HepG2 (cell line): Measurements from ENCODE around the gene GPS2. TPM values are rescaled to one million over a fixed set of nuclear protein-coding genes. Genes with fewer than 3 reads are reported as not detected.

Experiments
- ATAC-seq: fragments of 200-7000 bp; cut with Tn5 transposase; 3 replicates; pipeline ENCODE4 v1.9.1; 2020; ENCODE audit warnings: mild to moderate bottlenecking, moderate library complexity
- BruUV-seq: library from RNA; stranded (reverse); fragments of 400-500 nt; replicated peaks from 2 replicates; lab custom pipeline; 2021; lab: Mats Ljungman, UMichigan
- CTCF ChIA-PET: fragments of 300-600 bp; formaldehyde crosslinking; extraction: SDS; loops from one replicate; lab custom pipeline; 2021; ENCODE audit warnings: low total read pairs, inconsistent platforms, low intra/inter-chr PET ratio; lab: Yijun Ruan, JAX
- POLR2A ChIA-PET: fragments of 350-600 bp; sonication (Branson Sonifier 250); formaldehyde crosslinking; loops from one replicate; lab custom pipeline; 2020; ENCODE audit warnings: antibody characterized with exemption, inconsistent platforms; lab: Yijun Ruan, JAX
- DNase-seq: peaks from one replicate; pipeline ENCODE4 v3.0.0-alpha.2; 2015; ENCODE audit warnings: low spot score
- FAIRE-seq: peaks from 3 replicates; lab custom pipeline; 2011; peaks lifted over from hg19 to GRCh38; lab: Jason Lieb, UNC
- H2AFZ ChIP-seq: one replicate; pipeline ENCODE4 v1.6.1; 2011; ENCODE audit warnings: low read length, inconsistent platforms
- H3K27ac ChIP-seq: fragments of 300-600 bp; 3 replicates; pipeline ENCODE4 v1.8.0; 2011; ENCODE audit warnings: mixed run types, mild to moderate bottlenecking, mixed read lengths, low read length, inconsistent platforms; ENCODE audit not compliant: insufficient read depth; ENCODE audit errors: extremely low read length
- H3K27me3 ChIP-seq, 2 experiments: fragments of 200-600 bp in 1 of 2; 2 replicates in 1 of 2; 3 replicates in 1 of 2; pipeline versions ENCODE4 v1.6.0 to v1.8.0; 2011; ENCODE audit warnings: low read length in 2 of 2, mild to moderate bottlenecking in 2 of 2, moderate library complexity in 2 of 2, inconsistent platforms in 1 of 2; ENCODE audit not compliant: insufficient read depth in 2 of 2, control insufficient read depth in 1 of 2
- H3K36me3 ChIP-seq, 2 experiments: fragments of 200-600 bp in 1 of 2; replicated peaks in 1 of 2; 2 replicates in 1 of 2; 3 replicates in 1 of 2; pipeline versions ENCODE4 v1.5.1 to v1.8.0; 2011; ENCODE audit warnings: low read length in 2 of 2, inconsistent platforms in 1 of 2; ENCODE audit not compliant: insufficient read depth in 2 of 2, control insufficient read depth in 1 of 2
- H3K4me1 ChIP-seq: 2 replicates; pipeline ENCODE4 v1.5.1; 2012; ENCODE audit warnings: low read length, inconsistent platforms; ENCODE audit not compliant: insufficient read depth
- H3K4me2 ChIP-seq: 2 replicates; pipeline ENCODE4 v1.6.0; 2011; ENCODE audit warnings: low read depth, low read length, inconsistent platforms
- H3K4me3 ChIP-seq, 3 experiments: fragments of 200-600 bp in 1 of 3; sonication (generic), shearing (Covaris generic) in 1 of 3; replicated peaks in 1 of 3; 2 replicates each; pipeline ENCODE4 v1.5.1; 2011 to 2016; ENCODE audit warnings: low read length in 3 of 3, inconsistent platforms in 2 of 3, low read depth in 2 of 3, mild to moderate bottlenecking in 2 of 3, control low read depth in 1 of 3, mixed read lengths in 1 of 3; ENCODE audit not compliant: insufficient read depth in 1 of 3
- H3K79me2 ChIP-seq: one replicate; pipeline ENCODE4 v1.6.1; 2011; ENCODE audit warnings: low read length, inconsistent platforms; ENCODE audit not compliant: insufficient read depth
- H3K9ac ChIP-seq: 2 replicates; pipeline ENCODE4 v1.6.0; 2011; ENCODE audit warnings: mild to moderate bottlenecking, low read depth, low read length, inconsistent platforms; ENCODE audit not compliant: insufficient read depth
- H3K9me3 ChIP-seq: 2 replicates; pipeline ENCODE4 v1.5.1; 2012; ENCODE audit warnings: mild to moderate bottlenecking, low read length
- H4K20me1 ChIP-seq: 2 replicates; pipeline ENCODE4 v1.6.0; 2011; ENCODE audit warnings: inconsistent platforms, mild to moderate bottlenecking, low read length, moderate library complexity; ENCODE audit not compliant: insufficient read depth
- ARID4A ChIP-seq: sonication (generic); formaldehyde crosslinking; IDR thresholded peaks from 2 replicates; pipeline ENCODE4 v1.5.0; 2020; ENCODE audit warnings: mild to moderate bottlenecking, missing genetic modification reagents, borderline replicate concordance
- HBP1 ChIP-seq: IDR thresholded peaks from 2 replicates; pipeline ENCODE4 v1.6.1; 2016; ENCODE audit warnings: low read depth, control low read depth
- HDAC1 ChIP-seq: sonication (generic); formaldehyde crosslinking; IDR thresholded peaks from 2 replicates; pipeline ENCODE4 v1.5.1; 2020; ENCODE audit warnings: mild to moderate bottlenecking, missing genetic modification reagents
- PAWR ChIP-seq: sonication (generic); formaldehyde crosslinking; IDR thresholded peaks from 2 replicates; pipeline ENCODE4 v1.4.0; 2020; ENCODE audit warnings: missing genetic modification reagents, mild to moderate bottlenecking, borderline replicate concordance
- RORA ChIP-seq: sonication (generic); formaldehyde crosslinking; IDR thresholded peaks from 2 replicates; pipeline ENCODE4 v1.5.0; 2020; ENCODE audit warnings: mild to moderate bottlenecking, missing genetic modification reagents, moderate library complexity
- UBTF ChIP-seq: sonication (generic); formaldehyde crosslinking; IDR thresholded peaks from 2 replicates; pipeline ENCODE4 v1.4.0; 2020; ENCODE audit warnings: mild to moderate bottlenecking, missing genetic modification reagents
- ZNF33B ChIP-seq: sonication (generic); formaldehyde crosslinking; IDR thresholded peaks from 2 replicates; pipeline ENCODE4 v1.5.1; 2020; ENCODE audit warnings: mild to moderate bottlenecking, missing genetic modification reagents
- ZNF496 ChIP-seq: sonication (generic); formaldehyde crosslinking; IDR thresholded peaks from 2 replicates; pipeline ENCODE4 v1.8.1; 2023; ENCODE audit warnings: mild to moderate bottlenecking, moderate library complexity, missing genetic modification reagents; ENCODE audit not compliant: insufficient replicate concordance
- ZNF513 ChIP-seq: sonication (generic); formaldehyde crosslinking; conservative IDR thresholded peaks from 2 replicates; pipeline ENCODE4 v1.5.0; 2020; ENCODE audit warnings: missing genetic modification reagents
- ZNF710 ChIP-seq: sonication (generic); formaldehyde crosslinking; IDR thresholded peaks from 2 replicates; pipeline ENCODE4 v1.5.0; 2020; ENCODE audit warnings: mild to moderate bottlenecking, missing genetic modification reagents, borderline replicate concordance
- WGBS: methylation state at CpG from one replicate; pipeline ENCODE4 v1.1.6; 2017; ENCODE audit warnings: low lambda C conversion rate; 5-methylcytosine and 5-hydroxymethylcytosine counted together
- in situ Hi-C: cut with HindIII; loops from 2 replicates; pipeline ENCODE4 v1.10.0; 2017; ENCODE audit warnings: low pct_unique_long_range_greater_than_20kb; ENCODE audit not compliant: extremely low pct_ligation_motif_present
- intact Hi-C: fragments of 100-400 bp; cut with micrococcal nuclease; formaldehyde crosslinking; loops from one replicate; pipeline ENCODE4 v1.10.0; 2022; ENCODE audit not compliant: unreplicated experiment
- polyA plus RNA-seq, 8 experiments: library from polyadenylated mRNA; depleted of rRNA in 3 of 8; stranded (reverse) in 7 of 8; unstranded in 1 of 8; fragments of >200 nt; fragmentation: Illumina TruSeq in 4 of 8; extraction: Trizol in 4 of 8; gene quantifications; 2 replicates each; pipeline versions ENCODE4 v1.2.1 to v1.2.3, GENCODE V29; 2011 to 2016; ENCODE audit warnings: low read depth in 4 of 8, missing spikeins in 1 of 8, mixed read lengths in 1 of 8; ENCODE audit not compliant: insufficient read depth in 1 of 8
- total RNA-seq, 5 experiments: library from RNA; depleted of rRNA; stranded (reverse); fragments of >200 nt; fragmentation: Illumina TruSeq; extraction: Trizol; gene quantifications; 2 replicates each; pipeline ENCODE4 v1.2.3, GENCODE V29; 2016; ENCODE audit warnings: low read depth in 1 of 5

GPS2 gene
- total and polyA plus RNA-seq, 2 of the 13 experiments (the other 11 are each of a cell fraction or from before 2014, with no cell fraction given) = 58.0 to 59.4 TPM

GRCh38 chr17:7292729-7293128, 22.4 kb downstream of the GPS2 start:
- H3K79me2 ChIP-seq = no peaks in the 10 kb centered on the region
- H3K27ac ChIP-seq = no peak overlapping the region
- peak overlapping the region; percentile 75 for H3K4me2 ChIP-seq
- no peaks in the 10 kb centered on the region for H4K20me1 ChIP-seq
- H3K27me3 ChIP-seq = peaks cover 0 to 11% of the 10 kb centered on the region in 2 experiments; a peak in 2 of 5 replicates
- no peaks in the 10 kb centered on the region for H3K9me3 ChIP-seq
- WGBS = 0% methylated on average over 4 of the region's 6 CpGs
- H3K9ac ChIP-seq = no peak overlapping the region; the same call in 1 of the 2 replicates
- POLR2A ChIA-PET = interaction anchor here (1.6 to 3.7 kb wide), 3 partner anchors 11 to 247 kb away, joined by 3 to 35 read pairs (median 5); partner anchors contain the start of gene SLC2A4
- no peak for FAIRE-seq
- peaks cover 41% of the 10 kb centered on the region for H3K4me1 ChIP-seq
- no TSS peak for BruUV-seq
- H2AFZ ChIP-seq = no peak overlapping the region
- ATAC-seq = peak; percentile 47
- peak overlapping the region in 2 of 3 experiments; percentile 29 to 54; a peak in 2 of 6 replicates for H3K4me3 ChIP-seq
- in situ Hi-C loops = no loop called here
- H3K36me3 ChIP-seq = no peaks in the 10 kb centered on the region
- DNase-seq = no peak
- CTCF ChIA-PET = interaction anchor here (1.1 kb wide), 1 partner anchor 12 kb away, joined by 3 read pairs; no protein-coding TSS in a partner anchor
- intact Hi-C loops = loop anchor here (1.0 kb wide), 1 partner anchor 38 kb away; no protein-coding TSS in a partner anchor
- no peak for TF ChIP-seq ZNF33B
- TF ChIP-seq RORA = no peak
- peak; percentile 32; the same call in 1 of the 2 replicates for TF ChIP-seq ARID4A (CRISPR knock-in tag)
- no peak for TF ChIP-seq ZNF513 (CRISPR knock-in tag)
- TF ChIP-seq ZNF496 (CRISPR knock-in tag) = no peak
- no peak for TF ChIP-seq PAWR (CRISPR knock-in tag)
- TF ChIP-seq HDAC1 = peak; percentile 40
- no peak for TF ChIP-seq HBP1
- TF ChIP-seq UBTF (CRISPR knock-in tag) = peak; percentile 36; the same call in 1 of the 2 replicates
- TF ChIP-seq ZNF710 (CRISPR knock-in tag) = 0 out of 2 replicates have a peak, but pooled peaks have one; percentile 14
